Neural crest cell (in vitro differentiated cells): ENCODE measurements around the gene WWP2. TPM values are rescaled to one million over a fixed set of nuclear protein-coding genes. Genes with fewer than 3 reads are reported as not detected.

Experiments
- DNase-seq: peaks from one replicate; pipeline ENCODE4 v3.0.0; 2021; ENCODE audit warnings: low read depth, mixed read lengths, low spot score
- H3K27ac Mint-ChIP-seq: one replicate; pipeline ENCODE4 v1.8.0; 2021; ENCODE audit warnings: mild to moderate bottlenecking, mixed read lengths; ENCODE audit not compliant: unreplicated experiment
- H3K27me3 Mint-ChIP-seq: 2 replicates; pipeline ENCODE4 v1.8.0; 2021; ENCODE audit warnings: low read depth, mild to moderate bottlenecking, mixed read lengths
- H3K36me3 Mint-ChIP-seq: 2 replicates; pipeline ENCODE4 v1.8.0; 2021; ENCODE audit warnings: low read depth, mild to moderate bottlenecking, mixed read lengths
- H3K4me1 Mint-ChIP-seq: 2 replicates; pipeline ENCODE4 v1.8.0; 2021; ENCODE audit warnings: mixed read lengths
- H3K4me3 Mint-ChIP-seq: one replicate; pipeline ENCODE4 v1.8.0; 2021; ENCODE audit warnings: mild to moderate bottlenecking, mixed read lengths
- H3K9me3 Mint-ChIP-seq: 2 replicates; pipeline ENCODE4 v1.8.0; 2021; ENCODE audit warnings: mixed read lengths
- CTCF ChIP-seq: fragments of 200-600 bp; sonication (generic); conservative IDR thresholded peaks from 2 replicates; pipeline ENCODE4 v1.5.0; 2021; ENCODE audit warnings: antibody characterized with exemption, mild to moderate bottlenecking
- total RNA-seq: library from RNA; stranded (reverse); gene quantifications from 2 replicates; pipeline ENCODE4 v1.2.1, GENCODE V29; 2021

WWP2 gene
- total RNA-seq, 1 donor from 2014 or later: 48.7 TPM

GRCh38 chr16:69833357-69834282, 71.5 kb downstream of the WWP2 start:
- no peaks in the 10 kb centered on the region for H3K9me3 Mint-ChIP-seq
- peaks cover 5% of the 10 kb centered on the region for H3K4me1 Mint-ChIP-seq
- H3K4me3 Mint-ChIP-seq: no peak overlapping the region
- no peaks in the 10 kb centered on the region for H3K27me3 Mint-ChIP-seq
- TF ChIP-seq CTCF: no peak
- H3K36me3 Mint-ChIP-seq: no peaks in the 10 kb centered on the region
- no peak for DNase-seq
- H3K27ac Mint-ChIP-seq: peak overlapping the region; percentile 48

- no peaks in the 10 kb centered on the region for H3K9me3 Mint-ChIP-seq
- peaks cover 12% of the 10 kb centered on the region for H3K4me1 Mint-ChIP-seq
- no peak overlapping the region for H3K27ac Mint-ChIP-seq
- no peaks in the 10 kb centered on the region for H3K27me3 Mint-ChIP-seq
- no peak for DNase-seq
- no peak overlapping the region for H3K4me3 Mint-ChIP-seq
- no peaks in the 10 kb centered on the region for H3K36me3 Mint-ChIP-seq
- no peak for TF ChIP-seq CTCF
These were observed 72.8 kb downstream of the WWP2 start for GRCh38 chr16:69834807-69835466.

GRCh38 chr16:69836257-69836656, 74.1 kb downstream of the WWP2 start:
- H3K27me3 Mint-ChIP-seq: no peaks in the 10 kb centered on the region
- no peak overlapping the region for H3K4me3 Mint-ChIP-seq
- no peak overlapping the region for H3K27ac Mint-ChIP-seq
- H3K9me3 Mint-ChIP-seq: no peaks in the 10 kb centered on the region
- peaks cover 18% of the 10 kb centered on the region for H3K4me1 Mint-ChIP-seq
- no peak for TF ChIP-seq CTCF
- DNase-seq: no peak
- H3K36me3 Mint-ChIP-seq: peaks cover 6% of the 10 kb centered on the region

GRCh38 chr16:69837380-69837779, 75.2 kb downstream of the WWP2 start:
- Mint-ChIP-seq H3K4me1 (peaks cover 18% of the 10 kb centered on the region), H3K36me3 (peaks cover 9% of the 10 kb centered on the region), H3K4me3 (no peak overlapping the region), H3K27me3 (no peaks in the 10 kb centered on the region), H3K9me3 (no peaks in the 10 kb centered on the region), H3K27ac (no peak overlapping the region)
- no peak for DNase-seq
- TF ChIP-seq CTCF: no peak

- Mint-ChIP-seq H3K27me3 (no peaks in the 10 kb centered on the region), H3K36me3 (peaks cover 12% of the 10 kb centered on the region), H3K27ac (no peak overlapping the region), H3K4me1 (peaks cover 13% of the 10 kb centered on the region), H3K9me3 (no peaks in the 10 kb centered on the region), H3K4me3 (no peak overlapping the region)
- no peak for TF ChIP-seq CTCF
- DNase-seq: no peak
These were observed 76.4 kb downstream of the WWP2 start for GRCh38 chr16:69838489-69838888.
